HL-60 (cell line): Measurements from ENCODE around the gene EXOC8.

Experiments
- DNase-seq, 2 experiments: peaks; one replicate each; pipeline ENCODE4 v3.0.0-alpha.2; 2010 to 2020; ENCODE audit warnings: low read depth in 1 of 2, low spot score in 1 of 2
- H3K27ac ChIP-seq: fragments of 250-450 bp; sonication (Bioruptor Pico); replicated peaks from 2 replicates; pipeline ENCODE4 v1.5.1; 2020; ENCODE audit warnings: mild to moderate bottlenecking, moderate library complexity
- H3K27me3 ChIP-seq: fragments of 250-450 bp; sonication (Bioruptor Pico); 2 replicates; pipeline ENCODE4 v1.5.1; 2021; ENCODE audit warnings: mild to moderate bottlenecking, moderate library complexity; ENCODE audit not compliant: insufficient read depth, poor library complexity, severe bottlenecking
- H3K4me3 ChIP-seq: replicated peaks from 2 replicates; pipeline ENCODE4 v1.5.1; 2011; ENCODE audit warnings: mild to moderate bottlenecking, control low read depth, low read length; ENCODE audit not compliant: insufficient read depth
- GABPA ChIP-seq: IDR thresholded peaks from 2 replicates; pipeline ENCODE4 v1.6.1; 2012; ENCODE audit warnings: low read depth
- POLR2AphosphoS5 ChIP-seq: IDR thresholded peaks from 2 replicates; pipeline ENCODE4 v1.6.1; 2012; ENCODE audit warnings: low read depth
- SPI1 ChIP-seq: IDR thresholded peaks from 2 replicates; pipeline ENCODE4 v1.6.1; 2012; ENCODE audit warnings: low read depth, mild to moderate bottlenecking, borderline replicate concordance
- TF ChIP-seq, protein P1 (sequence below): IDR thresholded peaks from one replicate; pipeline ENCODE4 v1.5.1; 2011; ENCODE audit warnings: low read length, control low read depth, inconsistent platforms; ENCODE audit not compliant: insufficient read depth
- TF ChIP-seq, protein P2 (sequence below): IDR thresholded peaks from 2 replicates; pipeline ENCODE4 v1.6.1; 2012; ENCODE audit warnings: low read depth; ENCODE audit not compliant: insufficient replicate concordance

The EXOC8 gene

DNA sequence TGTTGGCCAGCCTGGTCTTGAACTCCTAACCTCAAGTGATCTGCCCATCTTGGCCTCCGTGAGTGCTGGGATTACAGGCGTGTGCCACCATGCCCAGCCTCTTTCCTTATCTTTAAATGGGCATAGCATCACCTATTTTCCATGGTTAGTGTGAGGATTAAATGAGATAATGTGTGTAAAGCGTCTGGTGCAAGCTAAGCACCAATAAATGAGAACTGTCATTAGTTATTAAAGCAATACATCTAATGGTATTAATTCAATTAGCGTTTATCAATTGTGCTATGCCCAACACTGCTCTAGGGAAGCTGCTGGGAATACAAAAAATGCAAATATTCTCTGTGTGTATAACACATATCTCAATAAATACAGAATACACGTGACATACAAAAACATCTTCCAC, 10.0 kb downstream of the EXOC8 start:
- no peak for TF ChIP-seq SPI1
- TF ChIP-seq GABPA, result no peak
- TF ChIP-seq, protein P1, sequence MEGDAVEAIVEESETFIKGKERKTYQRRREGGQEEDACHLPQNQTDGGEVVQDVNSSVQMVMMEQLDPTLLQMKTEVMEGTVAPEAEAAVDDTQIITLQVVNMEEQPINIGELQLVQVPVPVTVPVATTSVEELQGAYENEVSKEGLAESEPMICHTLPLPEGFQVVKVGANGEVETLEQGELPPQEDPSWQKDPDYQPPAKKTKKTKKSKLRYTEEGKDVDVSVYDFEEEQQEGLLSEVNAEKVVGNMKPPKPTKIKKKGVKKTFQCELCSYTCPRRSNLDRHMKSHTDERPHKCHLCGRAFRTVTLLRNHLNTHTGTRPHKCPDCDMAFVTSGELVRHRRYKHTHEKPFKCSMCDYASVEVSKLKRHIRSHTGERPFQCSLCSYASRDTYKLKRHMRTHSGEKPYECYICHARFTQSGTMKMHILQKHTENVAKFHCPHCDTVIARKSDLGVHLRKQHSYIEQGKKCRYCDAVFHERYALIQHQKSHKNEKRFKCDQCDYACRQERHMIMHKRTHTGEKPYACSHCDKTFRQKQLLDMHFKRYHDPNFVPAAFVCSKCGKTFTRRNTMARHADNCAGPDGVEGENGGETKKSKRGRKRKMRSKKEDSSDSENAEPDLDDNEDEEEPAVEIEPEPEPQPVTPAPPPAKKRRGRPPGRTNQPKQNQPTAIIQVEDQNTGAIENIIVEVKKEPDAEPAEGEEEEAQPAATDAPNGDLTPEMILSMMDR, result no peak
- TF ChIP-seq POLR2AphosphoS5, result no peak
- TF ChIP-seq, protein P2, sequence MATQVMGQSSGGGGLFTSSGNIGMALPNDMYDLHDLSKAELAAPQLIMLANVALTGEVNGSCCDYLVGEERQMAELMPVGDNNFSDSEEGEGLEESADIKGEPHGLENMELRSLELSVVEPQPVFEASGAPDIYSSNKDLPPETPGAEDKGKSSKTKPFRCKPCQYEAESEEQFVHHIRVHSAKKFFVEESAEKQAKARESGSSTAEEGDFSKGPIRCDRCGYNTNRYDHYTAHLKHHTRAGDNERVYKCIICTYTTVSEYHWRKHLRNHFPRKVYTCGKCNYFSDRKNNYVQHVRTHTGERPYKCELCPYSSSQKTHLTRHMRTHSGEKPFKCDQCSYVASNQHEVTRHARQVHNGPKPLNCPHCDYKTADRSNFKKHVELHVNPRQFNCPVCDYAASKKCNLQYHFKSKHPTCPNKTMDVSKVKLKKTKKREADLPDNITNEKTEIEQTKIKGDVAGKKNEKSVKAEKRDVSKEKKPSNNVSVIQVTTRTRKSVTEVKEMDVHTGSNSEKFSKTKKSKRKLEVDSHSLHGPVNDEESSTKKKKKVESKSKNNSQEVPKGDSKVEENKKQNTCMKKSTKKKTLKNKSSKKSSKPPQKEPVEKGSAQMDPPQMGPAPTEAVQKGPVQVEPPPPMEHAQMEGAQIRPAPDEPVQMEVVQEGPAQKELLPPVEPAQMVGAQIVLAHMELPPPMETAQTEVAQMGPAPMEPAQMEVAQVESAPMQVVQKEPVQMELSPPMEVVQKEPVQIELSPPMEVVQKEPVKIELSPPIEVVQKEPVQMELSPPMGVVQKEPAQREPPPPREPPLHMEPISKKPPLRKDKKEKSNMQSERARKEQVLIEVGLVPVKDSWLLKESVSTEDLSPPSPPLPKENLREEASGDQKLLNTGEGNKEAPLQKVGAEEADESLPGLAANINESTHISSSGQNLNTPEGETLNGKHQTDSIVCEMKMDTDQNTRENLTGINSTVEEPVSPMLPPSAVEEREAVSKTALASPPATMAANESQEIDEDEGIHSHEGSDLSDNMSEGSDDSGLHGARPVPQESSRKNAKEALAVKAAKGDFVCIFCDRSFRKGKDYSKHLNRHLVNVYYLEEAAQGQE, result no peak
- DNase-seq, result no peak
- Histone ChIP-seq H3K4me3 (no peak overlapping the region), H3K27me3 (no peaks in the 10 kb centered on the region), H3K27ac (no peak overlapping the region)

DNA sequence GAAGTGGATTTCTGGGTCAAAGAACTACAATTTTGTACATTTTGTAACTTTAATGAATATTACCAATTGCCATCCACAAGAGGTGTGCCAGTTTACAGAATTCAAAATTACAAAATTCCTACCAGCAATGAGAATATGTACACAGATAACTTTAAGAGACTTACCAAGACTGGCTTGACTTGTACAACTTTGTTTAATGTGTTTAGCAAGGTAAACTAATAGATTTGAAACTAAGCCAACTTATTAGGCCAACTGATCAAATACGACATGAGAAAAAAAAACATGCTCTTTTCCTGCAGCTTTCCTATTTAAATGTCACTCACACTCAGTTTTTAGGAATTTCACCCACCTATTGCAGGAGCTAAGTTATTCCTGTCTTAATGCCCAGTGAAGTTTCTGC, 11.4 kb downstream of the EXOC8 start:
- Histone ChIP-seq H3K27ac (no peak overlapping the region), H3K27me3 (no peaks in the 10 kb centered on the region), H3K4me3 (no peak overlapping the region)
- TF ChIP-seq SPI1, result no peak
- no peak for TF ChIP-seq POLR2AphosphoS5
- TF ChIP-seq, protein P1, result no peak
- TF ChIP-seq GABPA, result no peak
- TF ChIP-seq, protein P2, result no peak
- no peak for DNase-seq

- no peaks in the 10 kb centered on the region for H3K27me3 ChIP-seq
- TF ChIP-seq, protein P2, result no peak
- TF ChIP-seq SPI1 (no peak), POLR2AphosphoS5 (no peak), GABPA (no peak)
- TF ChIP-seq, protein P1, result no peak
- no peak overlapping the region for H3K4me3 ChIP-seq
- no peak for DNase-seq
- H3K27ac ChIP-seq, result no peak overlapping the region
Observed at GRCh38 chr1:231324660-231325059, 13.0 kb downstream of the EXOC8 start.
